ENCODE data around the gene TLK1.

TLK1 gene

GRCh38 chr2:171009386-171009785 lies 151.3 kb downstream of the TLK1 start:
- DNase-seq (ENCODE audit: extremely low read depth in 1 of 2, low read depth in 1 of 2): no peak

- no peak for DNase-seq (ENCODE audit: extremely low read depth in 1 of 2, low read depth in 1 of 2)
Measured at GRCh38 chr2:171008550-171009205, 152.0 kb downstream of the TLK1 start.

- DNase-seq (ENCODE audit: extremely low read depth in 1 of 2, low read depth in 1 of 2): no peak
Measured at GRCh38 chr2:171004833-171005232, 155.9 kb downstream of the TLK1 start.

- DNase-seq (ENCODE audit: extremely low read depth in 1 of 2, low read depth in 1 of 2): no peak
Measured at GRCh38 chr2:171004363-171004762, 156.3 kb downstream of the TLK1 start.

GRCh38 chr2:170999654-171000053 lies 161.0 kb downstream of the TLK1 start:
- DNase-seq (ENCODE audit: extremely low read depth in 1 of 2, low read depth in 1 of 2): no peak

GRCh38 chr2:170997893-170998597 lies 162.6 kb downstream of the TLK1 start:
- no peak for DNase-seq (ENCODE audit: extremely low read depth in 1 of 2, low read depth in 1 of 2)

- no peak for DNase-seq (ENCODE audit: extremely low read depth in 1 of 2, low read depth in 1 of 2)
Measured at GRCh38 chr2:170996316-170996715, 164.4 kb downstream of the TLK1 start.

- no peak for DNase-seq (ENCODE audit: extremely low read depth in 1 of 2, low read depth in 1 of 2)
Measured at GRCh38 chr2:170991398-170992182, 169.1 kb downstream of the TLK1 start.

- DNase-seq (ENCODE audit: extremely low read depth in 1 of 2, low read depth in 1 of 2): no peak
Measured at GRCh38 chr2:170986566-170987258, 174.0 kb downstream of the TLK1 start.

- no peak for DNase-seq (ENCODE audit: extremely low read depth in 1 of 2, low read depth in 1 of 2)
Measured at GRCh38 chr2:170985407-170985806, 175.3 kb downstream of the TLK1 start.

- DNase-seq (ENCODE audit: extremely low read depth in 1 of 2, low read depth in 1 of 2): no peak
Measured at GRCh38 chr2:170984079-170984478, 176.6 kb downstream of the TLK1 start.

GRCh38 chr2:170975943-170976270 lies 184.8 kb downstream of the TLK1 start:
- no peak for DNase-seq (ENCODE audit: extremely low read depth in 1 of 2, low read depth in 1 of 2)

- DNase-seq (ENCODE audit: extremely low read depth in 1 of 2, low read depth in 1 of 2): no peak
Measured at GRCh38 chr2:170975127-170975942, 185.4 kb downstream of the TLK1 start.

- no peak for DNase-seq (ENCODE audit: extremely low read depth in 1 of 2, low read depth in 1 of 2)
Measured at GRCh38 chr2:170974304-170974993, 186.2 kb downstream of the TLK1 start.

- peak; percentile 70 to 71 for DNase-seq (ENCODE audit: extremely low read depth in 1 of 2, low read depth in 1 of 2)
Measured at GRCh38 chr2:170973492-170974303, 187.0 kb downstream of the TLK1 start.

GRCh38 chr2:170973225-170973491 lies 187.5 kb downstream of the TLK1 start:
- no peak for DNase-seq (ENCODE audit: extremely low read depth in 1 of 2, low read depth in 1 of 2)

GRCh38 chr2:170972296-170973224 lies 188.1 kb downstream of the TLK1 start:
- no peak for DNase-seq (ENCODE audit: extremely low read depth in 1 of 2, low read depth in 1 of 2)

- no peak for DNase-seq (ENCODE audit: extremely low read depth in 1 of 2, low read depth in 1 of 2)
Measured at GRCh38 chr2:170971071-170971470, 189.6 kb downstream of the TLK1 start.

Measured in stimulated activated CD8-positive, alpha-beta memory T cell treated with anti-CD3 and anti-CD28 coated beads, Interleukin-7, amount 100 ng/mL, for 48 hours (primary cell).